ENCODE data around the gene ANKRD28.
"Not testable (repeated sequence)": the region's sequence is repeated elsewhere in the genome, so short reads cannot be mapped to it uniquely, and the experiment has no call there.

ANKRD28 gene

DNA sequence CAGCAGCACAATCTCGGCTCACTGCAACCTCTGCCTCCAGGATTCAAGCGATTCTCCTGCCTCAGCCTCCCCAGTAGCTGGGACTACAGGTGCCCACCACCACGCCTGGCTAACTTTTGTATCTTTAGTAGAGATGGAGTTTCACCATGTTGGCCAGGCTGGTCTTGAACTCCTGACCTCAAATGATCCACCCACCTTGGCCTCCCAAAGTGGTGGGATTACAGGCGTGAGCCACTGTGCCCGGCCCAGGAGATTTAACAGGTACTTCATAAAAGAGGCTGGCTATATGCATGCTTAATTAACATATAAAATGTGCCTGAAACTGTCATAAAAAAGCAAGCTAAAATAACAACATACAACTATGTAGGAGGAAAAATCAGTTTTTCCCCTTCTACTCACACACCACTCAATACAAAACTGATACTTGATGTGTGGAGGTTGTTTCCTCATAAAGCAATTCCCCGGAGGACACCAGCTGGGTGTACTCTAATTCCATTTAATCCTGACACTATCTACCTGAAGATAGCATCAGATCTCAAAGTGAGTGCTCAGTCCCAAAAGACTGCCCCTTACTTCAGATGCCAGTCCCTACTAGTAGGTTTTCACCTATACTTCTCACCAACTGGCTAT is 22.7 kb downstream of the ANKRD28 start:
- DNase-seq (ENCODE audit: low read depth in 1 of 2, low spot score in 1 of 2) = not testable (repeated sequence)

DNA sequence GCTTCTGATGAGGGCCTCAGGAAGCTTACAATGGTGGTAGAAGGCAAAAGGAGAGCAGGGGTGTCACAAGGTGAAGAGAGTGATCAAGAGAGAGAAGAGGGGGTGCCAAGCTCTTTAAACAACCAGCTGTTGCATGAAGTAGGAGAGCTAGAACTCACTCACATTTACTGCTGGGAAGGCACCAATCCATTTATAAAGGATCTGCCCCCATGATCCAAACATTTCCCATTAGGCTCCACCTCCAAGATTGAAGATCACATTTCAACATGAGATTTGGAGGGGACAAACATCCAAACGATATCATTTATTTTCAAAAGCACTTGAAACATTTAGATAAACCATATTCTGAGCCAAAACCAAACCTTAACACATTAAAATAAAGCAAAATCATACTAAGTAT is 26.3 kb downstream of the ANKRD28 start:
- DNase-seq (ENCODE audit: low read depth in 1 of 2, low spot score in 1 of 2) = no peak

DNA sequence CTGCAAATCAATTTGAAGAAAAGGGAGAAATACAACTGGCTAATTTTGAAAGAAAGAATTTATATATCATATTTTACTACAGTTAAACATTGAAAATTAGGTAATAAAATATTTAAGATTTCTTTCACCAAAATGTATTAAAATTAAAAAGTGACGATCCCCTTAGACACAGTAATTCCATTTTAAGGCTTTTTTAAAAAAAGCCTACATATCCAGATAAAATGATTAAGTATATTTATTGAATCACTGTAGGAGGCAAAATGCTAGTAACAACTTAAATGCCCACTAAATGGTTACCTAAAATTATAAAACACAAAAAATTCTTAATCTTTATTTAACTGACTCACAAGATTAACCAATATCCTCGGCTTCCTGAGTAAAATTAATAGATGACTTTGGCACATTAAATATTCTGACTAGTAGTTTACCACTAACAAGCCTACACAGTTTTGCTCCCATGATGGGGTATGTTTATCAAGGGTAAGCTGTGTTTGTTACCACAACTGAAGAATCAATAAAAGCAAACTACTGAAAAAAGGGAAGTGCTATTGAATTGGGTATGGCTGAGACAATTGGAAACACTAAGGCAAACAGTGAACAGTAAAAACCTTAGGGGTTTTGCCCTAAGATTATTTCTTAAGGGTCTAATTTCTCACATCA is 28.4 kb downstream of the ANKRD28 start:
- no peak for DNase-seq (ENCODE audit: low read depth in 1 of 2, low spot score in 1 of 2)

DNA sequence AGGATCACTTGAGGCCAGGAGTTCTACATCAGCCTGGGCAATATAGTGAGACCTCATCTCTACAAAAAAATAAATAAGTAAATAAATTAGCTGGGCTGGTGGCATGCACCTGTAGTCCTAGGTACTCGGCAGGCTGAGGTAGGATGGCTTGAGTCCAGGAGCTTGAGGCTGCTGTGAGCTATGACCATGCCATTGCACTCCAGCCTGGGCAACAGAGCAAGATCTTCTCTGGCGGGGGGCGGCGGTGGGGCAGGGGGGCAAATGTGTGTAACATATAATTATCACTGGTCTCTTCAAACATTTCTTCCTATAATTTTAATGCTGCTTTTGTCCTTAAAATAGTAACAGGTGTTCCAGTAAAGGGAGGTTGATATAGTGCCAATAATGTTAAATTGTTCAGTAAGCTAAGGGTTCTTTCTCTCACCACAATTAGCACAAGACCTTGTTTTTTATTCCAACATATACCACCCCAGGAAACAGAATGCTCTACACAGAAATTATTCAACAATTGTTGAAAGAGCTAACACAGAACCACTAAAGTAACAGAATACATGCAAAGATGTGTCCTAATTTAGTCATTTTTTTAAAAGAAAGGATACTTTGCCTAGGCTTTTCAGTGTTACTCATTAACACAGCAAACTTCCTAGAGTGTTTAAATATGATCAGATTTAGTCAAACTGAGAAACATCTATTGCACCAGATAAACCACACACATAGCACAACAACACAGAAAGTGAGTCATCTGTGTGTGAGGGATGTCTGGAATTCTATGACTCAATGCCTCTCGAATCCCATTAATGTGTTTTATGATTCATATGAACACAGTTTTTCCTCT is 29.1 kb downstream of the ANKRD28 start:
- no peak for DNase-seq (ENCODE audit: low read depth in 1 of 2, low spot score in 1 of 2)

DNA sequence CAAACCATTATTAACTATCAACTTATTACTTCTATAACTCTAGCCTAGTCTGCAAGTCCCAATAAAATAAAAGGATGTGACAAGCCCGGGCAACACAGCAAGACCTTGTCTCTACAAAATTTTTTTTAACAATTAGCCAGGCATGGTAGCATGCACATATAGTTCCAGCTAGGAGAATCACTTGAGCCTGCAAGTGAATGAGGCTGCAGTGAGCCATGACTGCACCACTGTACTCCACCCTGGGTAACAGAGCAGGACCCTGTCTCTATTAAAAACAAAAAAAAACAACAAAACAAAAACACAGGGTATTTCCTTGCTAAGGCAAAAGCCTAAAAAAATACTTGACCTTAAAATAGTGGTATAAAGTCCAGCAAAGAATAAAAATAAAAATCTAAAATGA is 31.4 kb downstream of the ANKRD28 start:
- DNase-seq (ENCODE audit: low read depth in 1 of 2, low spot score in 1 of 2) = no peak

DNA sequence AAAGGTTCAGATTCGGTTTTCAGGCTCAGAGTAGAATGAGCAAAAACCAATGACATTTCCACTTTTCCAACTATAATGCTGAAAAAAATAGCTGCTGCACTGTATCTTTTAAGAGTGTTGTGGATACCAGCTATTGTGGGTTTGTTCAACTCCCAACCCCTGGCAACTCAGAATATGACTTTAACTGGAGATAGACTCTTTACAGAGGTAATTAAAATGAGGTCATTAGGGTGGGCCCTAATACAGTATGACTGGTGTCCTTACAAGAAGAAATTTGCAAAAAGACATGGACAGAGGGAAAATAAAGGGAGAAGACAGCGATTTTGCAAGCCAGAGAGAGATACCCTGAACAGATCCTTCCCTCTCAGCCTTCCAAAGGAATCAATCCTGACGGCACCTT is 39.5 kb downstream of the ANKRD28 start:
- no peak for DNase-seq (ENCODE audit: low read depth in 1 of 2, low spot score in 1 of 2)

DNA sequence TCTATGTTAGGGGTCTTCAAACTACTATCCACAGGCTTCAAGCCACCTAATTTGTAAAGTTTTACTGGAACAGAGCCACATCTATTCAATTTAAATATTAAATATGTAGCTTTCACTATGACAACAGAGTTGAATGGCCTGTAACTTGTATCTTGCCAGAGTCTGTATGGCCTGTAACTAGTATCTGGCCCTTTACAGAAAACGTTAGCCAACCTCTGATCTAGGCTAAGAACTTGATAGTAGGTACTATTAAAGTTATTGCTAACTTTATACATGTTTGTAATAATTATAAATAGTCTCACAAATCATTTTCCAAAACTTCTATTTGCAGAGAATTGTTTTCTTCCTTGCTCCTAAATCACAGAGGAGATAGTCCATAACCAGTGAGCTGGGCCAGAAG is 40.0 kb downstream of the ANKRD28 start:
- DNase-seq (ENCODE audit: low read depth in 1 of 2, low spot score in 1 of 2) = no peak

DNA sequence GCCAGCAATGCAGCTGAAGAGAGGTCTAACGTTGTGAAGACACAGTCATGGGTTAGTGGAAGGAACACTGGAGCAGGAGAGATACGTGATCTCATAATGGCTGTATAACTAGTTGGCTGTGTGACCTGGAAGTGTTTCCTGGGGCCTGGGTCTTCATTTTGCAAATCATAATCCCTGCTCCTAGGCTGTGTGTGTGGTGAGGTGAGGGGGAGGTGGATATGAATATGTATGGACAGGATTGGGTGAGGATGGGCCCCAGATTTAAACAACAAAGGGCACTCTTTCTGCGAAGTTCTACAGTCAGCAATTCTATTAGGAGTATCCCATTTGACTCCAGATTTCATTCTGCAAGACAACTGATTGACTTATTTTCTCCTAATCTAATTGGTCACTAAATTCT is 41.3 kb downstream of the ANKRD28 start:
- no peak for DNase-seq (ENCODE audit: low read depth in 1 of 2, low spot score in 1 of 2)

DNA sequence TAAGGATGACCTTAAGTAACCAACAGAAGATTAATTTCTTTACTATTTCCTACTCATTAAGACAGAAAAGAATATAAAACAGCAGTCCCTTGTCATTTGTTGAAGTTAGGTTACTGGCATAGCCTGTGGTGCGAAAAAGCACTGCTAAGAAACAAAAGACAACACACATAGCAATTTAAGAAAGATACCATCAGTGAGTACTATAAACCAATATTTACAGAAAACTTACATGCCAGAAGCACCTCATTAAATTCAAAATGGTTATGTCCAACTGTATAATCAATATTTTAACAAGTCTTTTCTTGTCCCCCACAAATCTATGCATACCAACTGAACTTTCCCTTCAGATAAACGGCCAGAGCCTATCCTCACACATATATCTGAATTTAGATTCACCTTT is 42.0 kb downstream of the ANKRD28 start:
- no peak for DNase-seq (ENCODE audit: low read depth in 1 of 2, low spot score in 1 of 2)

DNA sequence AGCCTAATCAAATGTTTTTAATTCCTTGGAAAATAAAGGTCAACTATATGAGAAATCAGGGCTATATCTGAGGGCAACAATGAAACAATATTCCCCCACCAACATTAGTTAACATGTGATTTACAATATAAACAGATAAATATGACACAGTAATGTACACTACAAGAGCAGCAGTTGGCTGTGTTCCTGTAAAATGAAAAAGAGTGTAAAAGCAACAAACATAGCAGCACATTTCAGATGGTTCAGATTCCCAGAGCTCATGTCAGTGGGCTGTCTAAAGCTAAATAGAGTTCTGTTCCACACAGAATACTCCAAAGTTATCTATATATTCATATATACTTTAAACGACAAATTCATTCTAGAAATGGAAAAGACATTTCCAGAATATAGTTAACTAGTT is 42.6 kb downstream of the ANKRD28 start:
- DNase-seq (ENCODE audit: low read depth in 1 of 2, low spot score in 1 of 2) = no peak

DNA sequence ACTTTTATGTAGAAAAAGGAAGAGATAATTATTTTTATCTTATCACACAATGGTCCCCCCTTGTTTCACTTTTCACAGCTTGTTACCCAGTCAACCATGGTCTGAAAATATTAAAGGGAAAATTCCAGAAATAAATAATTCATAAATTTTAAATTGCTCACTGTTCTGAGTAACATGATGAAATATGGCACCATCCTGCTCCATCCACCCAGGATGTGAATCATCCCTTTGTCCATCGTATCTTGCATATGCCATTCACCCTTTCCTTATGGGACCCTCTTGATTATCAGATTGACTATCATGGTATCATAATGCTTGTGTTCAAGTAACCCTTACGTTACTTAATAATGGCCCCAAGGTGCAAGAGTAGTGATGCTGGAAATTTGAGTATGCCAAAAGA is 43.7 kb downstream of the ANKRD28 start:
- DNase-seq (ENCODE audit: low read depth in 1 of 2, low spot score in 1 of 2) = no peak

DNA sequence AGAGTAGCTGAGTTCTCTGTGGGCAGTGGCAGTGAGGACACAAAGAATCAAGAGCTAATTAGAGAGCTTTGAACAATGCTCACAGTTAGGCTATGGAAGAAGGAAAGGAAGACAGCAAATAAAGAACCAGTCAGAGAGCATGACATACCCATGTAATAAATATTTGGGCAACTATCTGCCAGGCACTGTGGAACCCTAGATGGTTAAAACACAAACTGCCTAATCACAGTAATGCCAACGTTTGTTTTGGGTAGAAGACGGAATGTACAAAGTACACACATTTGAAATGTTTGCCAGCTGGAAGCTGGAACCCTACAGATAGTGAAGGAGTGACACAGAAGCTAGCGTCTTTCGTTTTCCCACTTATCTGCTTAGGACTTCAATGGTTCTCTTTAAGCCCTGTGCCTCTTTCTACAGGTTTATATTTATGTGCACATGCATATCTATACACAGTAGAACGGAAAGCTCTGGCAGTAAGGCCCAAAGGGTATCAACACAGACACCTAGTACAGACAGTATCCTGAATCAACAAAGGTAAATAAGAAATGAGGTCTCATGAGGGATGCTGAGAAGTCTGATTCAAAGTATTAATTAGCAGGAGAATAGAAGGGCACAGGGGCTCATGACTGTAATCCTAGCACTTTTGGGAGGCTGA is 44.6 kb downstream of the ANKRD28 start:
- DNase-seq (ENCODE audit: low read depth in 1 of 2, low spot score in 1 of 2) = no peak

DNA sequence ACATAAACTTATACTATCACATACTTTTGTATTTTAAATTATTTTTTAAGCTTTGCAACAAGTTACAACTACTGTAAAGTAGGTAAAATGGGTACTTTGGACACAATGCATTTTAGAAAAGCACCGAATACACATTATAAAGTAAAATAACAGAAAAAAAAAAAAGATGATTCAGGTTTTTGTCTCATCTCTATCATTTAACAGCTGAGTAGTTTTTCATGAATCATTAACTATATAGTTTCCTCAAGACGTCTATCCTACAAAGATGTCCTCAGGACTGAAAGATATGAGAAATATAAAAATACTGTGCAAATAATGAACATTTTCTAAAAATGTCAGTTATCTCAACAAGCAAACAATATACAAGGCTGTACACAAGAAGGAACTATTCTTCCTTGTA is 46.9 kb downstream of the ANKRD28 start:
- no peak for DNase-seq (ENCODE audit: low read depth in 1 of 2, low spot score in 1 of 2)

DNA sequence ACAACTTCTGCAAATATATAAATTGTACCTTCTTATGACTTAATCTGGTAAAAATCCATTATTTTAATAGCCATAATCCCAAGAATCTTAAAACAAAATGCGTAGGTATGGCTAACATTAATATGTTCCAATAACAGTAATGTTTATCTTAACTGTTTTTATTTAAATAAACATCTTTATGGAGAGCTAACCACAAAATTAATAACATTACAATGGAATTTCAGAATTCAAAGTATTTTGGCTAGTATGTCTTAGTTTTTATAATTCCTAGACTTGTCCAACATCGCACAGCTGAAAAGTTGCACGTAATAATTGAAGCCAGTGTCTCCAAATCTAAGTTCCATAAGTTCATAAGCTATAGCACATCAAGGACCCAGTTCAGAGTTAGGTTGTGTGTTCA is 47.6 kb downstream of the ANKRD28 start:
- no peak for DNase-seq (ENCODE audit: low read depth in 1 of 2, low spot score in 1 of 2)

DNA sequence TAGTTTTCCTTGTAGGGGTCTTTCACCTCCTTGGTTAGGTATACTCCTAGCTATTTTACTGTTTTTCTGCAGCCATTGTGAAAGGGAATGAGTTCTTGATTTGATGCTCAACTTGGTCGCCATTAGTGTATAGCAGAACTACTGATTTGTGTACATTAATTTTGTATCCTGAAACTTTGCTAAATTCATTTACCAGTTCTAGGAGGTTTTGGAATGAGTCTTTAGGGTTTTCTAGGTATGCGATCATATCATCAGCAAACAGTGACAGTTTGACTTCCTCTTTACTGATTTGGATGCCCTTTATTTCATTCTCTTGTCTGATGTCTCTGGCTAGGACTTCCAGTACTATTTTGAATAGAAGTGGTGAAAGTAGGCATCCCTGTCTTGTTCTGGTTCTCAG is 51.9 kb downstream of the ANKRD28 start:
- DNase-seq (ENCODE audit: low read depth in 1 of 2, low spot score in 1 of 2) = not testable (repeated sequence)

DNA sequence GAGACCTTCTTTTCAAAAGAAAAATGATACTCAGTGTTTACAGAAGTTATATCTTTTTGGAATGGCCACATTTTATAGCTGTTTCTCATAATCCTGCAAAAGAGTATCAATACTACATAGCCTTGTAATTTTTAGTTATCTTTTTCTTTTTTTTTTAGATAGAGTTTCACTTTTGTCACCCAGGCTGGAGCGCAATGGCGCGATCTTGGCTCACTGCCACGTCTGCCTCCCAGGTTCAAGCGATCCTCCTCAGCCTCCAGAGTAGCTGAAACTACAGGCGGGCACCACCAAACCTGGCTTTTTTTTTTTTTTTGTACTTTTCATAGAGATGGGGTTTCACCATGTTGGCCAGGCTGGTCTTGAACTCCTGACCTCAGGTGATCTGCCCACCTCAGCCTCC is 53.6 kb downstream of the ANKRD28 start:
- no peak for DNase-seq (ENCODE audit: low read depth in 1 of 2, low spot score in 1 of 2)

DNA sequence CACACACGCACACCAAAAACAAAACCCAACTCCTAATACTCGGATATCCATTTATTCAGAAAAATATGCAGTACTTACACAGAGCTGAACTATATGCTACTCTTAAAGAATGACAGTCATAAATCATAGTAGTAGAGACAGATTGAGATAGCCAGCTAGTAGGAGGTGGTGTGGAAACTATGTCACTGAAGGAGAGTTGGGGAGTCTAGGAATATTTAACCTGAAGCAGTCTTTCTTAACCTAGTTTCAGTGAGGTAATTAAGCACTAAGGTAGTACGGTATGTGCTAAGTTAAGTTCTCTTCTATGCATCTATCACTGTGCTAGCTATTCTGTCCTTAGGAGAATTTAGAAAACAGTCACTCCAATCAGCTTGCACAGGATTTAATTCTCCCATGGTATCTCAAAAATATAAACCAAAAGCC is 54.2 kb downstream of the ANKRD28 start:
- no peak for DNase-seq (ENCODE audit: low read depth in 1 of 2, low spot score in 1 of 2)

DNA sequence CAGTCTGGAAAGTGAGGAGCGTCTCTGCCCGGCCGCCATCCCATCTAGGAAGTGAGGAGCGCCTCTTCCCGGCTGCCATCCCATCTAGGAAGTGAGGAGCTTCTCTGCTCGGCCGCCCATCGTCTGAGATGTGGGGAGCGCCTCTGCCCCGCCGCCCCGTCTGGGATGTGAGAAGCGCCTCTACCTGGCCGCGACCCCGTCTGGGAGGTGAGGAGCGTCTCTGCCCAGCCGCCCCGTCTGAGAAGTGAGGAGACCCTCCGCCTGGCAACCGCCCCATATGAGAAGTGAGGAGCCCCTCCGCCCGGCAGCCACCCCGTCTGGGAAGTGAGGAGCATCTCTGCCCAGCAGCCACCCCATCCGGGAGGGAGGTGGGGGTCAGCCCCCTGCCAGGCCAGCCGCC is 55.5 kb downstream of the ANKRD28 start:
- not testable (repeated sequence) for DNase-seq (ENCODE audit: low read depth in 1 of 2, low spot score in 1 of 2)

DNA sequence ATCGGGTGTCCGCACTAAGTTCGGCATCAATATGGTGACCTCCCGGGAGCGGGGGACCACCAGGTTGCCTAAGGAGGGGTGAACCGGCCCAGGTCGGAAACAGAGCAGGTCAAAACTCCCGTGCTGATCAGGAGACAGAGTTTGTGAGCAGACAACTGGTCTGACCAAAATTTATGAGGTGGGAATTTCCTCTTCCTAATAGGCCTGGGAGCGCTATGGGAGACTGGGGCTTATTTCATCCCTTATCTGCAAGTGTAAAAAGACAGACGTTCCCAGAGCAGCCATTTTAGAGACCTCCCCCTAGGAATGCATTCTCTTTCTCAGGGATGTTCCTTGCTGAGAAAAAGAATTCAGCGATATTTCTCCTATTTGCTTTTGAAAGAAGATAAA is 59.2 kb downstream of the ANKRD28 start:
- DNase-seq (ENCODE audit: low read depth in 1 of 2, low spot score in 1 of 2) = not testable (repeated sequence)

DNA sequence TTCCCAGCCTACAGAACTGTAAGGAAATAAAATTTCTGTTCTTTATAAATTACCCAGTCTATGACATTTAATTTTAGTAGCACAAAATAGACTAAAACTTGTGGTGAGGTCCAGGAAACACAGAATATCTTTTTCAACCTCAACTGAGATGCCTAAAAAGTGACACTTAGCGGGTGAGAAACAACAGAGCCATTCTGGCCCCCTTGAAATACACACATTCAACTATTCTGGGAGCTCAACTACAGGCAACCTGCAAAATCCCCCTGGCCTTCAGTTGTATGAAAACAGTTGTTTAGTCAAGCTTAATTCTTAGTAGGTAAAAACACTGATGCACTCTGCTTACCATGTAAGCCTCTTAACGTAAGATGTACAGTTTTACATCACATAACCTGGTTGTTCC is 66.8 kb downstream of the ANKRD28 start:
- DNase-seq (ENCODE audit: low read depth in 1 of 2, low spot score in 1 of 2) = no peak

DNA sequence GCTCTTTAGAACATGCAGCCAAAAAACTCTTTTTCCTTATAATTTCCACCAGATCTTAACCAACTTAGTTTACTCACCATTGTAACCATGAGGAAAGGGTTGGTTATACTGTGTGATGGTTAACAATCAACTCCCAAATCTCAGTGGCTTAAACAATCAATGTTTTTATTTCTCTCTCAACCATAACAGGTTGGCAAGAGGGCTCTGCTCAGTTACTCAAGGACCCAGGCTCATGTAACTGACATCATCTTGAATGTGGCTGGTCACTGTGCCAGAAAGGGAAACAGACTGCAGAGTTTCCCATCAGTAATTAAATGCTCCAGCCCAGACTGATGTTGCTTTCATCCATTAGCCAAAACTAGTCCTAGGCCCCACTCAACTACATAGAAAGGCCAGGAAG is 69.0 kb downstream of the ANKRD28 start:
- DNase-seq (ENCODE audit: low read depth in 1 of 2, low spot score in 1 of 2) = no peak

DNA sequence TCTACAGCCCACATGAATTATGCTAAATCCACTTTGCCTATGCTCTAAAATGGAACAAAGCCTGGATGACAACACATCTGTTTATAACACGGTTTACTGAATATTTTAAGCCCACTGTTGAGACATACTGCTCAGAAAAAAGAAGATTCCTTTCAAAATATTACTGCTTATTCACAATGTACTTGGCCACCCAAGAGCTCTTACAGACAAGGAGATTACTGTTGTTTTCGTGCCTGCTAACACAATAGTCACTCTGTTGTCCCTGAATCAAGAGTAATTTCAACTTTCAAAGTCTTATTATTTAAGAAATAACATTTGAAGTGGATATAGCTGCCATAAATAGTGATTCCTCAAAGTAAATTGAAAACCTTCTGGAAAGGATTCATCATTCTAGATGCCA is 70.9 kb downstream of the ANKRD28 start:
- no peak for DNase-seq (ENCODE audit: low read depth in 1 of 2, low spot score in 1 of 2)

All from stimulated activated CD4-positive, alpha-beta T cell treated with anti-CD3 and anti-CD28 coated beads, Interleukin-15, amount 100 ng/mL, for 1 hour (primary cell).